ENCODE data around the gene KCNQ2.

KCNQ2 gene

GRCh38 chr20:63413963-63414684, 58.3 kb downstream of the KCNQ2 start:
- no peak for DNase-seq

GRCh38 chr20:63413323-63413722, 59.1 kb downstream of the KCNQ2 start:
- no peak for DNase-seq

GRCh38 chr20:63412889-63413288, 59.6 kb downstream of the KCNQ2 start:
- no peak for DNase-seq

GRCh38 chr20:63411898-63412631, 60.4 kb downstream of the KCNQ2 start:
- DNase-seq = no peak

GRCh38 chr20:63411151-63411897, 61.1 kb downstream of the KCNQ2 start:
- DNase-seq = no peak

- DNase-seq = no peak
These were observed 62.5 kb downstream of the KCNQ2 start for GRCh38 chr20:63409834-63410435.

GRCh38 chr20:63409066-63409833, 63.2 kb downstream of the KCNQ2 start:
- no peak for DNase-seq

GRCh38 chr20:63408684-63409046, 63.8 kb downstream of the KCNQ2 start:
- DNase-seq = no peak

GRCh38 chr20:63407928-63408683, 64.3 kb downstream of the KCNQ2 start:
- DNase-seq = no peak

- no peak for DNase-seq
These were observed 65.7 kb downstream of the KCNQ2 start for GRCh38 chr20:63406617-63407245.

- no peak for DNase-seq
These were observed 66.4 kb downstream of the KCNQ2 start for GRCh38 chr20:63406011-63406410.

- no peak for DNase-seq
These were observed 67.2 kb downstream of the KCNQ2 start for GRCh38 chr20:63405102-63405730.

- DNase-seq = no peak
These were observed 68.0 kb downstream of the KCNQ2 start for GRCh38 chr20:63404129-63405085.

GRCh38 chr20:63403403-63404105, 68.9 kb downstream of the KCNQ2 start:
- DNase-seq = no peak

- no peak for DNase-seq
These were observed 69.6 kb downstream of the KCNQ2 start for GRCh38 chr20:63402860-63403220.

GRCh38 chr20:63402181-63402859, 70.1 kb downstream of the KCNQ2 start:
- DNase-seq = no peak

- no peak for DNase-seq
These were observed 70.9 kb downstream of the KCNQ2 start for GRCh38 chr20:63401384-63402110.

Data from SW 1271 (cell line).